Mesodermal cell (in vitro differentiated cells): ENCODE data around the gene SLC18A2. TPM values are rescaled to one million over a fixed set of nuclear protein-coding genes. Genes with fewer than 3 reads are reported as not detected.

ENCODE experiments used
- H3K27ac ChIP-seq: 2 replicates; pipeline ENCODE4 v1.7.0; 2013; ENCODE audit warnings: mild to moderate bottlenecking, low read depth, low read length, moderate library complexity; ENCODE audit not compliant: severe bottlenecking
- H3K36me3 ChIP-seq: 2 replicates; pipeline ENCODE4 v1.7.1; 2013; ENCODE audit warnings: mild to moderate bottlenecking, low read length, moderate library complexity; ENCODE audit not compliant: control insufficient read depth, insufficient read depth
- H3K4me1 ChIP-seq: one replicate; pipeline ENCODE4 v1.7.1; 2013; ENCODE audit warnings: mild to moderate bottlenecking, low read length; ENCODE audit not compliant: insufficient read depth, control insufficient read depth, poor library complexity, severe bottlenecking
- H3K4me3 ChIP-seq: 2 replicates; pipeline ENCODE4 v1.7.0; 2013; ENCODE audit warnings: low read length, control low read depth, mild to moderate bottlenecking; ENCODE audit not compliant: insufficient read depth, poor library complexity, severe bottlenecking; ENCODE audit errors: extremely low read depth
- H3K9me3 ChIP-seq: 2 replicates; pipeline ENCODE4 v1.7.1; 2013; ENCODE audit warnings: mild to moderate bottlenecking, low read length, moderate library complexity; ENCODE audit not compliant: control insufficient read depth
- WGBS, 2 experiments: methylation state at CpG; one replicate each; pipeline ENCODE4 v1.1.5; 2013; ENCODE audit warnings: missing lambda C conversion rate in 2 of 2; ENCODE audit not compliant: insufficient coverage in 2 of 2; 5-methylcytosine and 5-hydroxymethylcytosine counted together
- polyA plus RNA-seq, 2 experiments: library from polyadenylated mRNA; stranded (reverse); fragments of 50-300 nt; gene quantifications; one replicate each; pipeline ENCODE4 v1.2.3, GENCODE V29; 2013

The SLC18A2 gene
- 1.5 TPM for polyA plus RNA-seq (2013, experiment 1 of 2)
- polyA plus RNA-seq (2013, experiment 2 of 2): 1.2 TPM

DNA sequence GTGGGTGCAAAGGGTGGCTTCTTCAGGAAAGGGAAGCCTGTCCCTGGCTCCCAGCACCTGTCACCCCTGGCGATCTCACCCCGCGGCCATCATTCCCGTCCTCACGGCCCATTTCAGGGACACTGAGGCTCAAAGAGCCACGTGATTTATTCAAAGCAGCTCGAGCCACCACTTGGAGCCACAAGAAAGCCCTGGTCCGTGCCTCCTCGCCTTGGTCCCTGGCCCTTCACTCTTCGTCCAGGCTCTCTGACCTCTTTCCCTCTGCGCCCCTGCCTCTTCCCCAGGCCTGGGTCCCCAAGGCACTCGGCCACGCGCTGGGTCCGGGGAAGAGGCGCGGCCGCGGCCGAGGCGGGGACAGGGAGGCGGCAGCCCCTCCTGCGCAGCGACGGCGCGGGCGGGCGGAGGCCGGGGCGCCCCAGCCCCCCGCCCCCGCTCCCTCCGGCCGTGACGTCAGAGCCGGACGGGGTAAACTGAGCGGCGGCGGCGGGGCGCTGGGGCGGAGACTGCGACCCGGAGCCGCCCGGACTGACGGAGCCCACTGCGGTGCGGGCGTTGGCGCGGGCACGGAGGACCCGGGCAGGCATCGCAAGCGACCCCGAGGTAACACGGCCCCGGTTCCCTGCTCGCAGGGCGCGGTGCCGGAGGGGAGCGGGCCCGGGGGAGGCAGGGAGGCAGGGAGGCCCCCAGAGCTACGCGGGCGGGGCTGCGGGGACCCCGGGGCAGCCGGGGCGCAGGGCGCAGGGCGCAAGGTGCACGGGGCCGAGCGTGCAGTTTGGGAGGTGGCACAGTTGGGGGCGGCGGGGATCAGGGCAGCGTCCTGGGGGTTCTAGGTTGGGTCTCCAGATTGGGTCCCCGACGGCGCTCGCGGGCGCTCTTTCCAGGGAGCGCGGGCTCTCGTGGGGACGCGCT is at the start of gene SLC18A2:
TSS of gene SLC18A2 (plus strand) at position 494 of the 909 bp plus-strand sequence. CDS start 580 bp downstream, outside the sequence.
- Histone ChIP-seq H3K9me3 (no peaks in the 10 kb centered on the region), H3K4me1 (no peaks in the 10 kb centered on the region), H3K36me3 (no peaks in the 10 kb centered on the region), H3K27ac (no peak within 1 kb of the TSS), H3K4me3 (peak within 1 kb of the TSS; percentile 29)
- WGBS, 2 experiments: 2 to 3% methylated on average over 49 to 54 of the region's 93 CpGs

DNA sequence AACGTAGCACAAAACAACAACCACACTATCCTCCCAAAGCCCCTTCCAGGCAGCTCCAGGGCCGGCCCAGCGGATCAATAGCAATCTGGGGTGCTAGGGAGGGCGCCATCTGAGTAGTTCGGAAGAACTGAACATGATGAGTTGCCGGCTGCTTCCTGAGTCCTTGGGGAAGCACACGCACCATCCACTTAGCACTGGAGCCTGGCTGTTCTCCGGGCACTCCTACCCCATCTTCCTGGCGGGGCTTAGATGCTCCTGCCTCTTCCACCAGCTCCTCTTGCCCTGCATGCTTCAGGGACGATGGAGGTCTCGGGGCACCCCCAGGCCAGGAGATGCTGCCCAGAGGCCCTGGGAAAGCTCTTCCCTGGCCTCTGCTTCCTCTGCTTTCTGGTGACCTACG is 43.7 kb upstream of the SLC18A2 start, which contains the start of gene KCNK18:
TSS of gene KCNK18 (plus strand) at position 301 of the 400 bp plus-strand sequence. CDS start at position 301, 0 bp downstream.
- Histone ChIP-seq H3K27ac (no peak within 1 kb of the TSS), H3K9me3 (no peaks in the 10 kb centered on the region), H3K4me3 (no peak within 1 kb of the TSS), H3K36me3 (no peaks in the 10 kb centered on the region), H3K4me1 (no peaks in the 10 kb centered on the region)
- 90 to 95% methylated on average over 10 to 12 of the region's 12 CpGs for WGBS, 2 experiments

DNA sequence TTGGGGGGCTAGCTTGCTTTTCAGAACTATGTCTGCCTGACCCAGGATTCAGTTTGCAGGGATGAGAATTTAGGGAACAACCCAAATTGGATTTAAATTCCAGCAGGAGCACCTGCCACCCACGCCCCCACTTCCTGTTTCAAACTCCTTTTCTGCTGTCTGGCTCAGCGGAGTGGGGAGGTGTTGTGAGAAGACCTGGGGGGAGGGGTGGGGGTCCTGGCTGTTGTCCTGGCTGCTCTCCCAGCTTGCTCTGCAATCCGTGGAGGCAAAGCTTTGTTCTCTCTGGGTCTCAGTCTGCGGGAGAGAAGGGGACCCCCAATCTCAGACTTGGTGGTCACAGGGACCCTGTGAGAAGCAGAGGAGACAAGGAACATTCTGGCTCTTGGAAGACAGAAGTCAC is 42.8 kb upstream of the SLC18A2 start:
- 0 to 33% methylated on average over 1 of the region's 4 CpGs for WGBS, 2 experiments
- Histone ChIP-seq H3K9me3 (no peaks in the 10 kb centered on the region), H3K27ac (no peak overlapping the region), H3K4me1 (no peaks in the 10 kb centered on the region), H3K36me3 (no peaks in the 10 kb centered on the region), H3K4me3 (no peak overlapping the region)

DNA sequence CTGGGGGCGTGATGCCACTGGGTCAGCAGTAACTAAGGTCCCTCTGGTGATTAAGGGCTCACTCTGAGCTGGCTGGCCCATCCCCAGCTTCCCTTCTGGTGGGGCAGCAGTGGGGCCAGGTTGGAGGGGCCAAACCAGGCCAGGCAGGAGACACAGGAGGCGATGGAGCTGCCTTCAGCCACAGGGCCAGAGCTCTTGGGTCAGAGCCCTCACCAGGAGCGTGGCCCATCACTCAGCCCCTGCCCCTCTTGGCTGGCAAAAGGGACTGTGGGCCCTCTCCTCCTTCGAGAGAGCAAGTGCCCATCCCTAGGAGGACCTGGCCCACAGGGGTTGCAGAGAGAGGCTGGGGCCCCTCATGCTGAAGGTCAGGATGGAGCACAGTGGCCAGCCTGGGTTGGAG is 39.1 kb upstream of the SLC18A2 start:
- Histone ChIP-seq H3K36me3 (no peaks in the 10 kb centered on the region), H3K4me3 (no peak overlapping the region), H3K4me1 (no peaks in the 10 kb centered on the region), H3K27ac (no peak overlapping the region), H3K9me3 (no peaks in the 10 kb centered on the region)
- WGBS, 2 experiments: 56 to 97% methylated on average over 3 of the region's 4 CpGs

DNA sequence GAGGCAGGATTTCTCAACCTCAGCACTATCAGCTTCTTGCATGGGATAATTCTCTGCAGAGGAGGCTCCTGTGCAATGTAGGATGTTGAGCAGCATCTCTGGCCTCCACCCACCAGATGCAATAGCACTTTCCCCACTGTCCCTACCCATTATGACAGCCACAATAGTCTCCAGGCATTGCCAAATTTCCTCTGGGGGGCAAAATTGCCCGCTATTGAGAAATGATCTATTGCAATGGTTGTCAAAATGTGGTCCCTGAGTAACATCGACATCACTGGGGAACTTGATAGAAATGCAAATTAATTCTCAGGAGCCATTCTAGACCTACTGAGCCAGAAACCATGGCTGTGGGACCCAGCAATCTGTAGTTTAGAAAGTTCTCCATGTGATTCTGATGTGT is 36.6 kb upstream of the SLC18A2 start:
- 17 to 57% methylated on average over 1 to 2 of the region's 2 CpGs for WGBS, 2 experiments
- H3K4me1 ChIP-seq: no peaks in the 10 kb centered on the region
- H3K4me3 ChIP-seq: no peak overlapping the region
- no peaks in the 10 kb centered on the region for H3K36me3 ChIP-seq
- no peak overlapping the region for H3K27ac ChIP-seq
- no peaks in the 10 kb centered on the region for H3K9me3 ChIP-seq

DNA sequence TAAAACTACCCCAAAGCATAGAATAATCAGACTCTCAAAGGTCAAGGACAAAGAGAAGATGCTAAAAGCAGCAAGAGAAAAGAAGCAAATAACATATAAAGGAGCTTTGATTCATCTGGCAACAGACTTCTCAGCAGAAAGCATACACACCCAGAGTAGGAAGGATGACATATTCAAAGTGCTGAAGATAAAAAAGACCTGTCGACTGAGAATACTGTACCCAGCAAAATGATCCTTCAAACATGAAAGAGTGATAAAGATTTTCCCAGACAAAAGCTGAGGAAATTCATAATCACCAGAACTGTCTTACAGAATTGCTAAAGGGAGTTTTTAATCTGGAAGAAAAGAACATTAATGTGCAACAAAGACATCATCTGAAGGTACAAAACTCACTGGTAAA is 28.7 kb upstream of the SLC18A2 start:
- H3K36me3 ChIP-seq: no peaks in the 10 kb centered on the region
- H3K4me1 ChIP-seq: no peaks in the 10 kb centered on the region
- no peak overlapping the region for H3K27ac ChIP-seq
- no peaks in the 10 kb centered on the region for H3K9me3 ChIP-seq
- H3K4me3 ChIP-seq: no peak overlapping the region
- WGBS, 2 experiments: no CpG with 5 or more reads among the region's 1 CpG

DNA sequence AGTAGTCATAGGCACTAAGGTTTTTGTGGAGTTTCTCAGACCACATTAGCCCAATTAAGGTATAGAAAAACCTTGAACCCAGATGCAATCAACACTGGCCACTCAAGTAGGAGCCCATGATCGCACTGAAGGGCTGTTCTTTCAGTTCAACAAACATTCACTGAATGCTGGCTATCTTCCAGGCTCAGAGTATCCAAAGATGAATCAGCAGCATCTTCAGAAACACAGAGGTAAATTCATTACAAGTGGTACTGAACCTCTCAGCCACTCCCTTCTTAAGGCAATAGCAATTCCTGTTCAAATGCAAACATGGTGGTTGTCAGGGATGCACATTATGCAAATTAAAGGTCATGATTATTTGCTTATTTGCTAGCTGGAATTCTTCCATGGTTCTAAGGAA is 26.5 kb upstream of the SLC18A2 start:
- Histone ChIP-seq H3K36me3 (no peaks in the 10 kb centered on the region), H3K27ac (no peak overlapping the region), H3K9me3 (no peaks in the 10 kb centered on the region), H3K4me3 (no peak overlapping the region), H3K4me1 (no peaks in the 10 kb centered on the region)
- WGBS, 2 experiments: 86 to 100% methylated on average over 1 of the region's 1 CpG

DNA sequence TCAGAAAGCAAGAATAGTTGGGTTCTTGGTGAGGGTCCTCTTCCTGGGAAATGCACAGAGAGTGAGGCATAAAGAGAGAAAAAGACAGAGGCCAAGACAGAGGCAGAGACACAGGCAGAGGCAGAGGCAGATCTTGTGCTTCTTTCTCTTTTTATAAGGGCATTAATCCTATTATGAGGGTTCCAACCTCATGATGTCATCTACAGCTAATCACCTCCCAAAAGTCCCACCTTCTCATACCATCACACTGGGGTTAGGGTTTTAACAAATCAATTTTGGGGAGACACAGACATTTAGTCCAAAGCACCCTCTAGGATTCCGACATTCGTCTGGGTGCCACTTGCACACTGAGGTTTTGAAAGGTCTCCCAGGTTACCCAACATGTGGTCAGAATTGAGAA is 25.8 kb upstream of the SLC18A2 start:
- Histone ChIP-seq H3K36me3 (no peaks in the 10 kb centered on the region), H3K4me3 (no peak overlapping the region), H3K9me3 (no peaks in the 10 kb centered on the region), H3K4me1 (no peaks in the 10 kb centered on the region), H3K27ac (no peak overlapping the region)
- 82 to 84% methylated on average over 2 of the region's 2 CpGs for WGBS, 2 experiments

DNA sequence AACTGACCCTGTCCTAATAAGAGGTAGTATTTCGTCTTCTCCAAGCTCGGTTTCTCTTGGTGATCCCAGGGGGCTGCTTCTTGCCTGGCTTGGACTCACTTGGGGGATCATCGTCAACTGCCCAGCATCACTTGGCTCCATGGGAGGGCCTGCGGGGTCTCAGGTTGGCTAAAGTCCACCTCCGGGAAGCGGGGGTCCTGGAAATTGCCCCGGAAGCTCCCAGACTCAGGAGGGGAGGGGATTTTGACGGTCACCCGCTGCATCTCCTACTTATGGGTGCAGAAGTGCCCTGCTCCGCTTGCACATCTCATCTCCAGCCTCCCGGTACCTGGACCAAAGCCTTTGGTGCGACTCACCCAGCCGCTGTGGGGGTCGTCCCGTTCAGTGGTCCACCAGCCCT is 24.9 kb upstream of the SLC18A2 start:
- no peak overlapping the region for H3K4me3 ChIP-seq
- no peak overlapping the region for H3K27ac ChIP-seq
- 84 to 85% methylated on average over 12 to 14 of the region's 15 CpGs for WGBS, 2 experiments
- no peaks in the 10 kb centered on the region for H3K9me3 ChIP-seq
- H3K36me3 ChIP-seq: no peaks in the 10 kb centered on the region
- H3K4me1 ChIP-seq: peaks cover 4% of the 10 kb centered on the region

DNA sequence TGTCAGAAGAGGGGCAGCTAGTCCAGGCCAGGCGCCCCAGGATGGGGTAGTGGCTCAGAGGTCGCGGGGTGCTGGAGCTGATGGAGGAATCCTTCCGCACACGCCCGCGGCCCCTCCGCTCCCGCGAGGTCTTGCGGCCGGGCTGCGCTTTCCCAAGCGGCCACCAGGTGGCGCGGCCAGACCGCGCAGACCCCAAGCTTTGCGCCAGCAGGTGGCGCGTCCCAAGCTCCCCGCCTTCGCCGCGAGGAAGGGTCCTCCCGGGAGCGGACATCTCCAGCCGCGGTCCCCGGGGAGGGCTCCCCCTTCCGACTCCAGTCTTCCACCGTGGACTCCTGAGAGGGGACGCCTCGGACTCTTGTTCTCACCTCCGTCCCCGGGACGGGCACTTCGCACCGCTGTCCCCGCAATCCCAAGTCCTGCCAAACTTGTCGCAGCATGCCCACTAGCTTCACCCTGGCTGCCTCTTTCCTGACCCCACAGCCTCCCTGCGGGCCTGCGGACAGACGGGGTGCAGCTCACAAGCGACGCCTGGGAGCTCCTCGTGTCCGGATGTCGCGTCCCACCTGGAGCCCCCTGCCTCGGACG is 24.2 kb upstream of the SLC18A2 start:
- 1 to 2% methylated on average over 35 to 52 of the region's 52 CpGs for WGBS, 2 experiments
- H3K4me3 ChIP-seq: peak overlapping the region; percentile 39
- no peak overlapping the region for H3K27ac ChIP-seq
- H3K9me3 ChIP-seq: no peaks in the 10 kb centered on the region
- H3K36me3 ChIP-seq: no peaks in the 10 kb centered on the region
- H3K4me1 ChIP-seq: peaks cover 9% of the 10 kb centered on the region
